RWPE1 (cell line): ENCODE measurements around the gene TNS3.

Source experiments
- CTCF ChIA-PET: fragments of 350-600 bp; sonication (Branson Sonifier 250); formaldehyde crosslinking; extraction: SDS; loops from one replicate; lab custom pipeline; 2021; lab: Yijun Ruan, JAX
- POLR2A ChIA-PET: fragments of 400-600 bp; formaldehyde crosslinking; extraction: SDS; loops from one replicate; lab custom pipeline; 2020; ENCODE audit warnings: antibody characterized with exemption; ENCODE audit not compliant: low non-redundant PET; lab: Yijun Ruan, JAX
- DNase-seq: peaks from one replicate; pipeline ENCODE4 v3.0.0; 2012; ENCODE audit warnings: low spot score
- H3K27ac ChIP-seq: fragments of 450-650 bp; 2 replicates; pipeline ENCODE4 v1.5.1; 2017
- CTCF ChIP-seq: fragments of 450-650 bp; conservative IDR thresholded peaks from 2 replicates; pipeline ENCODE4 v1.5.1; 2017; ENCODE audit warnings: low read depth, mild to moderate bottlenecking

TNS3 gene

GRCh38 chr7:47572939-47573757 lies 8.8 kb downstream of the TNS3 start:
- no peak for DNase-seq
- TF ChIP-seq CTCF, result no peak
- CTCF ChIA-PET, result no interaction called here
- H3K27ac ChIP-seq, result peak overlapping the region; percentile 92
- POLR2A ChIA-PET, result no interaction called here

GRCh38 chr7:47572094-47572445 lies 9.8 kb downstream of the TNS3 start:
- CTCF ChIA-PET, result interaction anchor here (0.6 to 1.2 kb wide), 2 partner anchors 136 to 171 kb away, joined by 3 to 4 read pairs; no protein-coding TSS in a partner anchor
- POLR2A ChIA-PET, result no interaction called here
- no peak for TF ChIP-seq CTCF
- H3K27ac ChIP-seq, result peak overlapping the region; percentile 92
- no peak for DNase-seq

- POLR2A ChIA-PET, result no interaction called here
- H3K27ac ChIP-seq, result peak overlapping the region; percentile 92
- CTCF ChIA-PET, result interaction anchor here (0.6 to 1.2 kb wide), 3 partner anchors 136 to 306 kb away, joined by 3 to 5 read pairs (median 4); no protein-coding TSS in a partner anchor
- DNase-seq, result peak; percentile 45
- TF ChIP-seq CTCF, result no peak
Observed at GRCh38 chr7:47571331-47572093, 10.4 kb downstream of the TNS3 start.

- H3K27ac ChIP-seq, result peak overlapping the region; percentile 92
- DNase-seq, result no peak
- POLR2A ChIA-PET, result no interaction called here
- CTCF ChIA-PET, result interaction anchor here (0.7 to 1.1 kb wide), 2 partner anchors 106 to 305 kb away, joined by 4 to 5 read pairs; no protein-coding TSS in a partner anchor
- no peak for TF ChIP-seq CTCF
Observed at GRCh38 chr7:47570649-47571050, 11.3 kb downstream of the TNS3 start.

GRCh38 chr7:47568547-47568946 lies 13.4 kb downstream of the TNS3 start:
- TF ChIP-seq CTCF, result no peak
- POLR2A ChIA-PET, result no interaction called here
- CTCF ChIA-PET, result interaction anchor here (0.5 kb wide), 1 partner anchor 191 kb away, joined by 4 read pairs; no protein-coding TSS in a partner anchor
- DNase-seq, result no peak
- H3K27ac ChIP-seq, result peak overlapping the region; percentile 30

- ChIA-PET POLR2A (no interaction called here), CTCF (interaction anchor here (0.7 kb wide), 1 partner anchor 97 kb away, joined by 3 read pairs; no protein-coding TSS in a partner anchor)
- no peak for DNase-seq
- TF ChIP-seq CTCF, result no peak
- peak overlapping the region; percentile 30 for H3K27ac ChIP-seq
Observed at GRCh38 chr7:47568056-47568455, 13.9 kb downstream of the TNS3 start.
